A549 treated with GW870086 at 1 μM for 4 hours (cell line): ENCODE measurements around the gene CPA3. TPM values are rescaled to one million over a fixed set of nuclear protein-coding genes. Genes with fewer than 3 reads are reported as not detected.

Experiments used
- total RNA-seq: library from RNA; stranded (reverse); fragments of 200-300 nt; extraction: Qiagen RNA extraction; gene quantifications from 5 replicates; pipeline ENCODE4 v1.2.3, GENCODE V29; 2022; ENCODE audit warnings: low read depth

Gene CPA3, protein sequence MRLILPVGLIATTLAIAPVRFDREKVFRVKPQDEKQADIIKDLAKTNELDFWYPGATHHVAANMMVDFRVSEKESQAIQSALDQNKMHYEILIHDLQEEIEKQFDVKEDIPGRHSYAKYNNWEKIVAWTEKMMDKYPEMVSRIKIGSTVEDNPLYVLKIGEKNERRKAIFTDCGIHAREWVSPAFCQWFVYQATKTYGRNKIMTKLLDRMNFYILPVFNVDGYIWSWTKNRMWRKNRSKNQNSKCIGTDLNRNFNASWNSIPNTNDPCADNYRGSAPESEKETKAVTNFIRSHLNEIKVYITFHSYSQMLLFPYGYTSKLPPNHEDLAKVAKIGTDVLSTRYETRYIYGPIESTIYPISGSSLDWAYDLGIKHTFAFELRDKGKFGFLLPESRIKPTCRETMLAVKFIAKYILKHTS
- total RNA-seq: not detected in 5 replicates

DNA sequence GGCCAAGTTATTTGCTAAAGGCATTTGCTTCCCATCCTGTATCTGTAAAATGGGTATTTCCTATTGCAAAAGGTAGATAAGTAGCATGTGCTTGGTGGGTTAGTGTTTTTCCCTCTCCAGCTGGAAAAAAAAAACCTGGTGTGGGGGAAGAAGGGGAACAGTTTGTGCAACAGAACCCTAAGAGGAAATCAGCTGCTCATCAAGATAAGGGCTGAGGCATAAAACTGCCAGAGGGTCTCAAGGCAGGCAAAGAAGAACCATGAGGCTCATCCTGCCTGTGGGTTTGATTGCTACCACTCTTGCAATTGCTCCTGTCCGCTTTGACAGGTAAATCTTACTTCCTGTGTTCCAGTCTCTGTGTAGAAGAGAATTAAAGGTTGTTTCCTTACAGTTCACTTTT lies at the start of gene CPA3:
Gene CPA3 (plus strand): TSS at position 248 of the 400 bp plus-strand sequence. CDS start 12 bp downstream, at position 260.

GRCh38 chr3:148827585-148827984 lies 37.5 kb upstream of the CPA3 start, which contains the start of gene CPB1:
TSS of gene CPB1 (plus strand) at chr3:148827811. CDS start at chr3:148827824, 13 bp downstream.

Other genes with a start within 250 kb of the CPA3 start
- gene AGTR1, start 167.4 kb upstream of the CPA3 start, total RNA-seq: 0.49 to 0.77 TPM (median 0.55 TPM) in 5 replicates
- not detected in 5 replicates for gene CPB1, start 37.5 kb upstream of the CPA3 start, total RNA-seq
- gene GYG1, start 126.2 kb downstream of the CPA3 start, total RNA-seq: 33.9 to 40.6 TPM (median 34.6 TPM) in 5 replicates
- gene HLTF, start 221.2 kb downstream of the CPA3 start, total RNA-seq: 11.2 to 20.5 TPM (median 17.3 TPM) in 5 replicates